WTC11 (cell line): ENCODE measurements around the gene TAF7L. TPM values are rescaled to one million over a fixed set of nuclear protein-coding genes. Genes with fewer than 3 reads are reported as not detected.
A peak's percentile ranks its signal among the peaks of the same experiment; 100 is the strongest.

Experiments
- ATAC-seq: fragments of 200-7000 bp; cut with Tn5 transposase; 2 replicates; pipeline ENCODE4 v1.10.0; 2021; ENCODE audit warnings: mild to moderate bottlenecking, moderate library complexity
- CTCF ChIA-PET: fragments of 300-600 bp; sonication (Branson Sonifier 250); formaldehyde crosslinking; loops from one replicate; lab custom pipeline; 2021; ENCODE audit warnings: antibody characterized with exemption; lab: Charles Lee
- POLR2A ChIA-PET: fragments of 350-600 bp; sonication (Branson Sonifier 250); formaldehyde crosslinking; loops from one replicate; lab custom pipeline; 2021; ENCODE audit warnings: antibody characterized with exemption; lab: Charles Lee
- DNase-seq: peaks from one replicate; pipeline ENCODE4 v3.0.0; 2021; ENCODE audit warnings: low spot score
- H3K27ac Mint-ChIP-seq: 2 replicates; pipeline ENCODE4 v1.8.0; 2021; ENCODE audit warnings: mixed read lengths
- H3K27me3 Mint-ChIP-seq: 2 replicates; pipeline ENCODE4 v1.8.0; 2021; ENCODE audit warnings: low read depth, mild to moderate bottlenecking, moderate library complexity, mixed read lengths
- H3K36me3 Mint-ChIP-seq: 2 replicates; pipeline ENCODE4 v1.8.0; 2021; ENCODE audit warnings: mixed read lengths
- H3K4me1 Mint-ChIP-seq: 2 replicates; pipeline ENCODE4 v1.8.0; 2022; ENCODE audit warnings: mixed read lengths
- H3K4me3 Mint-ChIP-seq: 2 replicates; pipeline ENCODE4 v1.8.0; 2021; ENCODE audit warnings: mild to moderate bottlenecking, moderate library complexity, mixed read lengths
- H3K9me3 Mint-ChIP-seq: 2 replicates; pipeline ENCODE4 v1.8.0; 2021; ENCODE audit warnings: mixed read lengths
- AR ChIP-seq: fragments of 250-450 bp; sonication (Bioruptor Pico); IDR thresholded peaks from 2 replicates; pipeline ENCODE4 v1.9.0; 2021; ENCODE audit warnings: mild to moderate bottlenecking
- CREB1 ChIP-seq: sonication (generic); formaldehyde crosslinking; IDR thresholded peaks from 2 replicates; pipeline ENCODE4 v1.8.0; 2023; ENCODE audit warnings: mild to moderate bottlenecking, missing genetic modification reagents
- CTCF ChIP-seq: fragments of 200-600 bp; IDR thresholded peaks from 2 replicates; pipeline ENCODE4 v1.8.0; 2022; ENCODE audit warnings: antibody characterized with exemption
- HMGA2 ChIP-seq: fragments of 250-450 bp; sonication (Bioruptor Pico); IDR thresholded peaks from 2 replicates; pipeline ENCODE4 v1.4.0; 2021; ENCODE audit warnings: mild to moderate bottlenecking, moderate library complexity
- JUN ChIP-seq: sonication (generic); formaldehyde crosslinking; IDR thresholded peaks from 2 replicates; pipeline ENCODE4 v1.8.0; 2023; ENCODE audit warnings: mild to moderate bottlenecking, missing genetic modification reagents
- MXD4 ChIP-seq: fragments of 250-450 bp; sonication (Bioruptor Pico); IDR thresholded peaks from 2 replicates; pipeline ENCODE4 v1.8.0; 2021; ENCODE audit warnings: mild to moderate bottlenecking, moderate library complexity, borderline replicate concordance
- NR2C2 ChIP-seq: sonication (generic); formaldehyde crosslinking; IDR thresholded peaks from 2 replicates; pipeline ENCODE4 v1.8.0; 2022; ENCODE audit warnings: mild to moderate bottlenecking, missing genetic modification reagents
- SMAD3 ChIP-seq: sonication (generic); formaldehyde crosslinking; IDR thresholded peaks from 2 replicates; pipeline ENCODE4 v1.8.0; 2022; ENCODE audit warnings: missing genetic modification reagents, mild to moderate bottlenecking, borderline replicate concordance
- ZNF219 ChIP-seq: sonication (generic); formaldehyde crosslinking; IDR thresholded peaks from 2 replicates; pipeline ENCODE4 v1.8.0; 2023; ENCODE audit warnings: missing genetic modification reagents, mild to moderate bottlenecking, borderline replicate concordance
- total RNA-seq: library from RNA; stranded (reverse); gene quantifications from 3 replicates; pipeline ENCODE4 v1.2.3, GENCODE V29; 2021
- TF ChIP-seq, protein P1 (sequence below): sonication (generic); formaldehyde crosslinking; IDR thresholded peaks from 2 replicates; pipeline ENCODE4 v1.8.0; 2022; ENCODE audit warnings: mild to moderate bottlenecking, missing genetic modification reagents
- TF ChIP-seq, protein P2 (sequence below): sonication (generic); formaldehyde crosslinking; IDR thresholded peaks from 2 replicates; pipeline ENCODE4 v1.8.1; 2023; ENCODE audit warnings: mild to moderate bottlenecking, missing genetic modification reagents, borderline replicate concordance
- TF ChIP-seq, protein P3 (sequence below): sonication (generic); formaldehyde crosslinking; IDR thresholded peaks from 2 replicates; pipeline ENCODE4 v1.8.0; 2023; ENCODE audit warnings: missing genetic modification reagents, mild to moderate bottlenecking, borderline replicate concordance
- TF ChIP-seq, protein P4 (sequence below): sonication (generic); formaldehyde crosslinking; conservative IDR thresholded peaks from 2 replicates; pipeline ENCODE4 v1.8.1; 2022; ENCODE audit warnings: mild to moderate bottlenecking, missing genetic modification reagents

Gene TAF7L
- total RNA-seq, 1 experiment from 2014 or later = 0.17 TPM

GRCh38 chrX:101287402-101287801, 3.7 kb downstream of the TAF7L start (continued):
- 0 out of 2 replicates have a peak, but pooled peaks have one; percentile 14 for TF ChIP-seq CTCF
- TF ChIP-seq, protein P1, sequence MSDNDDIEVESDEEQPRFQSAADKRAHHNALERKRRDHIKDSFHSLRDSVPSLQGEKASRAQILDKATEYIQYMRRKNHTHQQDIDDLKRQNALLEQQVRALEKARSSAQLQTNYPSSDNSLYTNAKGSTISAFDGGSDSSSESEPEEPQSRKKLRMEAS = no peak
- TF ChIP-seq, all 79 proteins: peak for 1

DNA sequence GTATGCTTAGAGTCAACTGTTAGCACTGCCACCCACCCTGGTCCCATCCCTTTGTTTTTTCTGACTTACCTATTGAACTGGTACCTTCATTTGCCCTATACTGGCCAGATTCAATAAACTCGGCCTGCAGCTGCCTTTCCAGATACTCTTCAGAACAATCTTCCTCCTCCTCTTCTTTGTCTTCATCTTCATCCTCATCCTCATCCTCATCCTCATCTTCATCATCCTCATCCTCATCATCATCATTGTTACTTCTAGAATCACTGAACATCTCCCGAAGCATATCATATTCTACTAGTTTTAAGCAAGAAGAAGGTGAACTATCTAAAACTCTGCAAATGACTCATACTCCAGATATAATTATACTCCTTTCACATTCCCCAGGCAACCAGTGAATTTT, 14.9 kb downstream of the TAF7L start:
- no peaks in the 10 kb centered on the region for H3K27me3 Mint-ChIP-seq
- no peak for ATAC-seq
- CTCF ChIA-PET = no interaction called here
- H3K9me3 Mint-ChIP-seq = no peaks in the 10 kb centered on the region
- no peaks in the 10 kb centered on the region for H3K4me1 Mint-ChIP-seq
- DNase-seq = no peak
- no peak overlapping the region for H3K27ac Mint-ChIP-seq
- no peak for TF ChIP-seq CREB1 (CRISPR knock-in tag)
- no peak for TF ChIP-seq HMGA2 (CRISPR knock-in tag)
- TF ChIP-seq NR2C2 (CRISPR knock-in tag) = no peak
- TF ChIP-seq, protein P2, sequence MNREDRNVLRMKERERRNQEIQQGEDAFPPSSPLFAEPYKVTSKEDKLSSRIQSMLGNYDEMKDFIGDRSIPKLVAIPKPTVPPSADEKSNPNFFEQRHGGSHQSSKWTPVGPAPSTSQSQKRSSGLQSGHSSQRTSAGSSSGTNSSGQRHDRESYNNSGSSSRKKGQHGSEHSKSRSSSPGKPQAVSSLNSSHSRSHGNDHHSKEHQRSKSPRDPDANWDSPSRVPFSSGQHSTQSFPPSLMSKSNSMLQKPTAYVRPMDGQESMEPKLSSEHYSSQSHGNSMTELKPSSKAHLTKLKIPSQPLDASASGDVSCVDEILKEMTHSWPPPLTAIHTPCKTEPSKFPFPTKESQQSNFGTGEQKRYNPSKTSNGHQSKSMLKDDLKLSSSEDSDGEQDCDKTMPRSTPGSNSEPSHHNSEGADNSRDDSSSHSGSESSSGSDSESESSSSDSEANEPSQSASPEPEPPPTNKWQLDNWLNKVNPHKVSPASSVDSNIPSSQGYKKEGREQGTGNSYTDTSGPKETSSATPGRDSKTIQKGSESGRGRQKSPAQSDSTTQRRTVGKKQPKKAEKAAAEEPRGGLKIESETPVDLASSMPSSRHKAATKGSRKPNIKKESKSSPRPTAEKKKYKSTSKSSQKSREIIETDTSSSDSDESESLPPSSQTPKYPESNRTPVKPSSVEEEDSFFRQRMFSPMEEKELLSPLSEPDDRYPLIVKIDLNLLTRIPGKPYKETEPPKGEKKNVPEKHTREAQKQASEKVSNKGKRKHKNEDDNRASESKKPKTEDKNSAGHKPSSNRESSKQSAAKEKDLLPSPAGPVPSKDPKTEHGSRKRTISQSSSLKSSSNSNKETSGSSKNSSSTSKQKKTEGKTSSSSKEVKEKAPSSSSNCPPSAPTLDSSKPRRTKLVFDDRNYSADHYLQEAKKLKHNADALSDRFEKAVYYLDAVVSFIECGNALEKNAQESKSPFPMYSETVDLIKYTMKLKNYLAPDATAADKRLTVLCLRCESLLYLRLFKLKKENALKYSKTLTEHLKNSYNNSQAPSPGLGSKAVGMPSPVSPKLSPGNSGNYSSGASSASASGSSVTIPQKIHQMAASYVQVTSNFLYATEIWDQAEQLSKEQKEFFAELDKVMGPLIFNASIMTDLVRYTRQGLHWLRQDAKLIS (CRISPR knock-in tag) = no peak
- TF ChIP-seq, protein P3, sequence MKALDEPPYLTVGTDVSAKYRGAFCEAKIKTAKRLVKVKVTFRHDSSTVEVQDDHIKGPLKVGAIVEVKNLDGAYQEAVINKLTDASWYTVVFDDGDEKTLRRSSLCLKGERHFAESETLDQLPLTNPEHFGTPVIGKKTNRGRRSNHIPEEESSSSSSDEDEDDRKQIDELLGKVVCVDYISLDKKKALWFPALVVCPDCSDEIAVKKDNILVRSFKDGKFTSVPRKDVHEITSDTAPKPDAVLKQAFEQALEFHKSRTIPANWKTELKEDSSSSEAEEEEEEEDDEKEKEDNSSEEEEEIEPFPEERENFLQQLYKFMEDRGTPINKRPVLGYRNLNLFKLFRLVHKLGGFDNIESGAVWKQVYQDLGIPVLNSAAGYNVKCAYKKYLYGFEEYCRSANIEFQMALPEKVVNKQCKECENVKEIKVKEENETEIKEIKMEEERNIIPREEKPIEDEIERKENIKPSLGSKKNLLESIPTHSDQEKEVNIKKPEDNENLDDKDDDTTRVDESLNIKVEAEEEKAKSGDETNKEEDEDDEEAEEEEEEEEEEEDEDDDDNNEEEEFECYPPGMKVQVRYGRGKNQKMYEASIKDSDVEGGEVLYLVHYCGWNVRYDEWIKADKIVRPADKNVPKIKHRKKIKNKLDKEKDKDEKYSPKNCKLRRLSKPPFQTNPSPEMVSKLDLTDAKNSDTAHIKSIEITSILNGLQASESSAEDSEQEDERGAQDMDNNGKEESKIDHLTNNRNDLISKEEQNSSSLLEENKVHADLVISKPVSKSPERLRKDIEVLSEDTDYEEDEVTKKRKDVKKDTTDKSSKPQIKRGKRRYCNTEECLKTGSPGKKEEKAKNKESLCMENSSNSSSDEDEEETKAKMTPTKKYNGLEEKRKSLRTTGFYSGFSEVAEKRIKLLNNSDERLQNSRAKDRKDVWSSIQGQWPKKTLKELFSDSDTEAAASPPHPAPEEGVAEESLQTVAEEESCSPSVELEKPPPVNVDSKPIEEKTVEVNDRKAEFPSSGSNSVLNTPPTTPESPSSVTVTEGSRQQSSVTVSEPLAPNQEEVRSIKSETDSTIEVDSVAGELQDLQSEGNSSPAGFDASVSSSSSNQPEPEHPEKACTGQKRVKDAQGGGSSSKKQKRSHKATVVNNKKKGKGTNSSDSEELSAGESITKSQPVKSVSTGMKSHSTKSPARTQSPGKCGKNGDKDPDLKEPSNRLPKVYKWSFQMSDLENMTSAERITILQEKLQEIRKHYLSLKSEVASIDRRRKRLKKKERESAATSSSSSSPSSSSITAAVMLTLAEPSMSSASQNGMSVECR (CRISPR knock-in tag) = no peak
- no peak for TF ChIP-seq JUN
- TF ChIP-seq, protein P4, sequence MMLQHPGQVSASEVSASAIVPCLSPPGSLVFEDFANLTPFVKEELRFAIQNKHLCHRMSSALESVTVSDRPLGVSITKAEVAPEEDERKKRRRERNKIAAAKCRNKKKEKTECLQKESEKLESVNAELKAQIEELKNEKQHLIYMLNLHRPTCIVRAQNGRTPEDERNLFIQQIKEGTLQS = no peak
- no peak for TF ChIP-seq ZNF219 (CRISPR knock-in tag)
- no peak for TF ChIP-seq SMAD3 (CRISPR knock-in tag)
- TF ChIP-seq MXD4 (CRISPR knock-in tag) = no peak
- no peak for TF ChIP-seq AR (CRISPR knock-in tag)
- TF ChIP-seq, all 79 proteins: peak for 0
- Mint-ChIP-seq H3K4me3 (no peak overlapping the region), H3K36me3 (no peaks in the 10 kb centered on the region)
- POLR2A ChIA-PET = no interaction called here
